Measurements from ENCODE around the gene EDC4.

DNA sequence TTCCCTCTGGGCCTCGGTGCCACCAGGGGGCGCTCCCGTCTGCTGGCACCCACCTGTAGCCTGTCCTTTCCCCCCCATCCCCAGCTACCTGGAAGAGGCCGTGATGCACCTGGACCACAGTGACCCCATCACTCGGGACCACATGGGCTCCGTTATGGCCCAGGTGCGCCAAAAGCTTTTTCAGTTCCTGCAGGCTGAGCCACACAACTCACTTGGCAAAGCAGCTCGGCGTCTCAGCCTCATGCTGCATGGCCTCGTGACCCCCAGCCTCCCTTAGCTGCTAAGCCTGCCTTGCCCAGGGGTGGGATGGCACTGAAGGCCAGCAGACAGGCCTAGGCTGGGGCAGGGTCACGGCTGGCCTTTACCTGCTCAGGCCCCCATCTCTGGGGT lies 11.0 kb downstream of the EDC4 start:
- TF ChIP-seq EP300 (IDR thresholded peaks at IDR 0.05) (no peak), POLR2A (IDR thresholded peaks at IDR 0.05) (no peak)
- TF ChIP-seq, protein P1, sequence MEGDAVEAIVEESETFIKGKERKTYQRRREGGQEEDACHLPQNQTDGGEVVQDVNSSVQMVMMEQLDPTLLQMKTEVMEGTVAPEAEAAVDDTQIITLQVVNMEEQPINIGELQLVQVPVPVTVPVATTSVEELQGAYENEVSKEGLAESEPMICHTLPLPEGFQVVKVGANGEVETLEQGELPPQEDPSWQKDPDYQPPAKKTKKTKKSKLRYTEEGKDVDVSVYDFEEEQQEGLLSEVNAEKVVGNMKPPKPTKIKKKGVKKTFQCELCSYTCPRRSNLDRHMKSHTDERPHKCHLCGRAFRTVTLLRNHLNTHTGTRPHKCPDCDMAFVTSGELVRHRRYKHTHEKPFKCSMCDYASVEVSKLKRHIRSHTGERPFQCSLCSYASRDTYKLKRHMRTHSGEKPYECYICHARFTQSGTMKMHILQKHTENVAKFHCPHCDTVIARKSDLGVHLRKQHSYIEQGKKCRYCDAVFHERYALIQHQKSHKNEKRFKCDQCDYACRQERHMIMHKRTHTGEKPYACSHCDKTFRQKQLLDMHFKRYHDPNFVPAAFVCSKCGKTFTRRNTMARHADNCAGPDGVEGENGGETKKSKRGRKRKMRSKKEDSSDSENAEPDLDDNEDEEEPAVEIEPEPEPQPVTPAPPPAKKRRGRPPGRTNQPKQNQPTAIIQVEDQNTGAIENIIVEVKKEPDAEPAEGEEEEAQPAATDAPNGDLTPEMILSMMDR (IDR thresholded peaks at IDR 0.05): peak; percentile 75 to 92 (median 84)

Measured in tibial nerve (tissue), 4 donors.